Nephron progenitor cell (in vitro differentiated cells): ENCODE data around the gene RBM19.

Experiments
- DNase-seq: peaks from one replicate; pipeline ENCODE4 v3.0.0; 2021
- H3K27ac Mint-ChIP-seq: 2 replicates; pipeline ENCODE4 v1.8.0; 2021; ENCODE audit warnings: mild to moderate bottlenecking, moderate library complexity, mixed read lengths
- H3K27me3 Mint-ChIP-seq: 2 replicates; pipeline ENCODE4 v1.8.0; 2021; ENCODE audit warnings: mild to moderate bottlenecking, low read depth, mixed read lengths; ENCODE audit not compliant: poor library complexity
- H3K36me3 Mint-ChIP-seq: 2 replicates; pipeline ENCODE4 v1.8.0; 2021; ENCODE audit warnings: low read depth, mixed read lengths
- H3K4me1 Mint-ChIP-seq: 2 replicates; pipeline ENCODE4 v1.8.0; 2021; ENCODE audit warnings: mixed read lengths
- H3K4me3 Mint-ChIP-seq: 2 replicates; pipeline ENCODE4 v1.8.0; 2021; ENCODE audit warnings: mild to moderate bottlenecking, moderate library complexity, mixed read lengths
- H3K9me3 Mint-ChIP-seq: 2 replicates; pipeline ENCODE4 v1.8.0; 2021; ENCODE audit warnings: mild to moderate bottlenecking, moderate library complexity, mixed read lengths
- TF ChIP-seq, protein P1 (sequence below): fragments of 200-600 bp; sonication (generic); IDR thresholded peaks from 2 replicates; pipeline ENCODE4 v1.5.0; 2021; ENCODE audit warnings: antibody characterized with exemption

The RBM19 gene

DNA sequence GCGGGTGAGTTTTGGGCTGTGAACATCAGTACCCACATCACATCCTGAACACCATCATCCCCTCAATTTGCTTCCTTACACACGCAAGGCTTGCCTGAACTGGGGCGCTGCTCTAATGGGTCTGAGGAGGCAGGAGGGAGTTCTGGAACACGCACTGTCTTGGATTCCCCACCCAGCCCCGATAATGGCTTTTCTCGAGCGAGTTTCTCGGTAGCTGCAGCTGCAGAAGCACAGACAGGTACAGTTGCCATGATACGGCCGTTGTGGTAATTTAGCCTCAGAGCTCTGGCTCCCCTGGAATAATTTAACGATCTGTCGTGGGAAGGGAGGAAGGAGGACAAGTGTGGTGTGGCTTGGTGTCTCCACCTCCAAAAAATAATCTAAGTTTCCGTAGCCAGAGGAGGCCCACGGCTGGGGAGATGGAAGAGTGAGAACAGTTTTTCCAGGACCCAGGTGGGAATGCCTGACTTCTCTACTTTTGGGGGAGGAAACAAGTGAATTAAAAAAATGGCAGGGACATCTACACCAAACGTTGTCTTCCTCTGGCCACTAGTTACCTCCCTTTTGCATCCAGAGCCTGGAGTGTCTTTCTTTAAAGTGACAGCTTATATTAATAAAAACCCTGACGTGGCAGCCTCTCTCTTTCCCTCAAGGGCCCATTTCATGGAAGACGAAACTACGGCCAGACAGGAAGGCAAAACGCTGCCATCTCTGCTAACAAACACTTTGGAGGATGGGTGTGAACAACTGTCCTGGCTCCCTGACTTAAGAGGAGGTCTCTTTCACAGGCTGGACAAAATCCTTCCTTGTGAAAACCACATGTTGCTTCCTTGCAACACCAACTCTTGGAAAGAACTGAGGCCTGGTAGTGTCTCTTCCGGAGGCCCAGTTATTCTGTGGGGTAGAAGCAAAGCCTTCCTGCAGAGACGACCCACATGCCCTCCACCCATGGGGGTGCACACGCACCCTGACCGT is 84.8 kb downstream of the RBM19 start:
- TF ChIP-seq, protein P1, sequence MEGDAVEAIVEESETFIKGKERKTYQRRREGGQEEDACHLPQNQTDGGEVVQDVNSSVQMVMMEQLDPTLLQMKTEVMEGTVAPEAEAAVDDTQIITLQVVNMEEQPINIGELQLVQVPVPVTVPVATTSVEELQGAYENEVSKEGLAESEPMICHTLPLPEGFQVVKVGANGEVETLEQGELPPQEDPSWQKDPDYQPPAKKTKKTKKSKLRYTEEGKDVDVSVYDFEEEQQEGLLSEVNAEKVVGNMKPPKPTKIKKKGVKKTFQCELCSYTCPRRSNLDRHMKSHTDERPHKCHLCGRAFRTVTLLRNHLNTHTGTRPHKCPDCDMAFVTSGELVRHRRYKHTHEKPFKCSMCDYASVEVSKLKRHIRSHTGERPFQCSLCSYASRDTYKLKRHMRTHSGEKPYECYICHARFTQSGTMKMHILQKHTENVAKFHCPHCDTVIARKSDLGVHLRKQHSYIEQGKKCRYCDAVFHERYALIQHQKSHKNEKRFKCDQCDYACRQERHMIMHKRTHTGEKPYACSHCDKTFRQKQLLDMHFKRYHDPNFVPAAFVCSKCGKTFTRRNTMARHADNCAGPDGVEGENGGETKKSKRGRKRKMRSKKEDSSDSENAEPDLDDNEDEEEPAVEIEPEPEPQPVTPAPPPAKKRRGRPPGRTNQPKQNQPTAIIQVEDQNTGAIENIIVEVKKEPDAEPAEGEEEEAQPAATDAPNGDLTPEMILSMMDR, result no peak
- H3K4me3 Mint-ChIP-seq, result no peak overlapping the region
- H3K27me3 Mint-ChIP-seq, result peaks cover 3% of the 10 kb centered on the region
- no peak for DNase-seq
- H3K9me3 Mint-ChIP-seq, result peaks cover 23% of the 10 kb centered on the region
- peak overlapping the region; percentile 67 for H3K27ac Mint-ChIP-seq
- H3K36me3 Mint-ChIP-seq, result peaks cover 38% of the 10 kb centered on the region
- H3K4me1 Mint-ChIP-seq, result peaks cover 38% of the 10 kb centered on the region

DNA sequence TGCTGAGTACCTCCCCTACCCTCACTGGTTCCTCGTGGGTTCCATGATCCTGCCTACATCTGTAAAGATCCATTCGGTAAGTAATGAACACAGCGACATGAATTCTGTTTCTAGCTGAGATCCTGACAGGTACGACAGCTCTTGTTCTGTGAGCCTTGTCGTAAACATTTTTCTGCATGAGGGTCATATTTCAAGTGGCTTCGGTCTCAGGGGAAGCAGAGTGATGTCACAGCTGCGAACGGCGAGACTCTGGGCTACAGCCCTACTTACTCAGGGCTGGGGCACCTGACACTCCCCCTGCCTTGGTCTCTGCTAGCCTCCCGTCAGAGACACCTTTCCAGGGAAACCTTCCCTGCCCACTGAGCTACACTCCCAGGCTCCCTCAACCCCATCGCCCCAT is 85.8 kb downstream of the RBM19 start:
- Mint-ChIP-seq H3K27ac (peak overlapping the region; percentile 67), H3K4me3 (no peak overlapping the region), H3K36me3 (peaks cover 38% of the 10 kb centered on the region), H3K9me3 (peaks cover 22% of the 10 kb centered on the region), H3K27me3 (peaks cover 3% of the 10 kb centered on the region), H3K4me1 (peaks cover 42% of the 10 kb centered on the region)
- peak; percentile 46 for DNase-seq
- TF ChIP-seq, protein P1, result no peak

DNA sequence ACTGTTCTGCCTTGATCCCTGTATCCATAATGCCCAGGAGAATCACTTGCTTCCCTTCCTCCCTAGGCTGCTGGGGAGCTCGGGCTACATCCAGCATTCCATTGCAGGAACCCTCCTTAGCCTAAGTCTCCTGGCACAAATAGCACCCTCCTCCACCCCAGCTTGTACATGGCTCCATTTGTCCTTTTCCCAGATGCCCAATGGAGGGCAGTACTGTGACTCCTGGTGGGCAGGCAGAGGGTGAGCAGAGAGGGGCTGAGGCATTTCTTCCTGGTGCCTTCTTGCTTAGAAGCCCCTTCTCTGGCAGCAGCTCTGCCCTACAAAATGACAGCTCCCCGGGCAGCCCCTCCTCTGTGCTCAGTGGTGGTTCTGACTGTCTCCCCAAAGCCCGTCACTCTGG is 86.5 kb downstream of the RBM19 start:
- Mint-ChIP-seq H3K27me3 (peaks cover 6% of the 10 kb centered on the region), H3K27ac (no peak overlapping the region), H3K4me1 (peaks cover 49% of the 10 kb centered on the region), H3K36me3 (peaks cover 38% of the 10 kb centered on the region), H3K9me3 (peaks cover 15% of the 10 kb centered on the region), H3K4me3 (no peak overlapping the region)
- TF ChIP-seq, protein P1, result no peak
- no peak for DNase-seq

DNA sequence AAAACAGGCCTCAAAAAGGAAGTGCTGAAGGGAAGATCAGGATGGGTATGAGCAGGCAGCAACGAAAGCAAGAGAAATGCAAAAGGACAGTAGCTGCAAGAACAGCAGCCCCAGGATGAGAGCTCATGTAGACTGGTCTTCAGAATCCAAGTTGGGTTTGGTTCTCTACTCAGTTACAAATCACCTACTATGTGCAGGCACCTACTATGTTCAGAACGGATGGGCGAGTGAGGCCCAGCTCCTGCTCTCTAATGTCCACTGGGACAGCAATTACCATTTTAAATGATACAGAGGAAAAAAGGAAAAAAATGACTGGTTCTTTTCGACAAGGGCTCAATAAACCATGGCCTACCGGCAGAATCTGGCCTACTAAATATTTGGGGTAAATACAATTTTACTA is 88.5 kb downstream of the RBM19 start:
- no peak overlapping the region for H3K4me3 Mint-ChIP-seq
- no peak overlapping the region for H3K27ac Mint-ChIP-seq
- no peak for DNase-seq
- H3K36me3 Mint-ChIP-seq, result peaks cover 32% of the 10 kb centered on the region
- H3K4me1 Mint-ChIP-seq, result peaks cover 48% of the 10 kb centered on the region
- H3K27me3 Mint-ChIP-seq, result peaks cover 2% of the 10 kb centered on the region
- H3K9me3 Mint-ChIP-seq, result peaks cover 7% of the 10 kb centered on the region
- TF ChIP-seq, protein P1, result no peak

DNA sequence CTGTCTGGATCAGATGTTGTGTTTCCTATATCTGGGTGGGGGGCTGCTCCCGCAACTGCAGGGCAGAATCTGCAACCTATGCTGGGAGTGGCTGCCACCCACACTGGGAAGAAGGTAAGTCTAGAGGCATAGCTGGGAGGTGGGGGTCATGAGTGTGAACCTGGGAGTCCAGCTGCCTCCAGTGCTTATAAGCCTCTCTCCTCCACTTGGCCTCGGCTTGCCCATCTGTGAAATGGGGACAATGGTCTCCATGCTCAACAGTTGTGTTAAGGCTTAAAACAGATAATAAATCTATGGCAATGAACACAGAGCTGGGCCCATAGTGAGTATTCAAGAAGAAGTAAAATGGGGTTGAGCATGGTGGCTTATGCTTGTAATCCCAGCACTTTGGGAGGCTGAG is 90.0 kb downstream of the RBM19 start:
- H3K4me3 Mint-ChIP-seq, result no peak overlapping the region
- peaks cover 33% of the 10 kb centered on the region for H3K4me1 Mint-ChIP-seq
- TF ChIP-seq, protein P1, result no peak
- H3K27ac Mint-ChIP-seq, result no peak overlapping the region
- no peak for DNase-seq
- peaks cover 35% of the 10 kb centered on the region for H3K36me3 Mint-ChIP-seq
- H3K27me3 Mint-ChIP-seq, result peaks cover 2% of the 10 kb centered on the region
- H3K9me3 Mint-ChIP-seq, result peaks cover 11% of the 10 kb centered on the region
